Suprapubic skin (tissue), 4 donors: ENCODE measurements around the gene CLDN34. TPM values are rescaled to one million over a fixed set of nuclear protein-coding genes. Genes with fewer than 3 reads are reported as not detected.

Source experiments
- DNase-seq, 2 donors: peaks; one replicate each; pipeline ENCODE4 v3.0.0-alpha.2; 2019; ENCODE audit warnings: low spot score in 2 of 2
- H3K27ac ChIP-seq: fragments of 200-600 bp; sonication (generic); one replicate; pipeline ENCODE4 v1.5.1; 2019
- H3K27me3 ChIP-seq: fragments of 200-600 bp; sonication (generic); one replicate; pipeline ENCODE4 v1.5.1; 2019
- H3K36me3 ChIP-seq: fragments of 200-600 bp; sonication (generic); one replicate; pipeline ENCODE4 v1.5.1; 2019
- H3K4me1 ChIP-seq: fragments of 200-600 bp; sonication (generic); one replicate; pipeline ENCODE4 v1.5.1; 2019
- H3K4me3 ChIP-seq: fragments of 200-600 bp; sonication (generic); one replicate; pipeline ENCODE4 v1.5.1; 2019; ENCODE audit warnings: mild to moderate bottlenecking
- H3K9me3 ChIP-seq: fragments of 200-600 bp; sonication (generic); one replicate; pipeline ENCODE4 v1.5.1; 2019
- EP300 ChIP-seq: sonication (generic); formaldehyde crosslinking; IDR thresholded peaks from one replicate; pipeline ENCODE4 v1.6.1; 2017; ENCODE audit warnings: antibody characterized with exemption
- POLR2A ChIP-seq, 2 donors: fragments of 450-650 bp; IDR thresholded peaks; one replicate each; pipeline ENCODE4 v1.6.1; 2017; ENCODE audit warnings: antibody characterized with exemption in 2 of 2, mild to moderate bottlenecking in 2 of 2, moderate library complexity in 2 of 2
- POLR2AphosphoS5 ChIP-seq, 3 donors: sonication (generic); formaldehyde crosslinking; IDR thresholded peaks; one replicate each; pipeline ENCODE4 v1.6.1; 2017; ENCODE audit warnings: antibody characterized with exemption in 3 of 3
- WGBS: methylation state at CpG from one replicate; pipeline ENCODE4 v1.1.5; 2018; 5-methylcytosine and 5-hydroxymethylcytosine counted together
- total RNA-seq, 4 donors: library from RNA; depleted of rRNA; stranded (reverse); fragments of >200 nt; gene quantifications; one replicate each; pipeline ENCODE4 v1.1.0, GENCODE V29; 2016
- TF ChIP-seq, protein P1 (sequence below), 2 donors: fragments of 200-600 bp in 1 of 2; fragments of 450-650 bp in 1 of 2; sonication (generic) in 1 of 2; IDR thresholded peaks; one replicate each; pipeline ENCODE4 v1.5.1; 2016 to 2019; ENCODE audit warnings: antibody characterized with exemption in 2 of 2, mild to moderate bottlenecking in 1 of 2, moderate library complexity in 1 of 2

CLDN34 gene
- total RNA-seq, 4 donors from 2014 or later = 1.1 to 2.3 TPM; not detected in 2

DNA sequence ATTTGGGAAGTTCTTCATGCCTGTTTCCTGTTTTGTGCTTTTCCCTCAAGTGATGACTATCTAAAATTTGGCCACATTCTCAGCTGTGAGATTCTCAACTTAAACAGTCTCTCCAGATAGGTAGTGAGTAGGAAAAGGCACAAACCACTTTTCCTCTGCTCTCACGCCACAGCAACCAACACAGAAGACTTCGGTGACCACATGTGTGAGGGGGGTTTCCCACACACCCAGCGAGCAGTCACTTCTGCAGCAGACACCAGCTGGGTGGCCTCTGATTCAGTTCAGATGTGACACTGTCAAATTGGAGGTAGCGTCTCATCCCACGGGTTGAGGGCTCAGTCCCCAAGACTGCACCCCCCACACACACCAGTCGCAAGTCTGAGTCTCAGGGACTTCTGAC is 25.1 kb upstream of the CLDN34 start:
- TF ChIP-seq, protein P1, sequence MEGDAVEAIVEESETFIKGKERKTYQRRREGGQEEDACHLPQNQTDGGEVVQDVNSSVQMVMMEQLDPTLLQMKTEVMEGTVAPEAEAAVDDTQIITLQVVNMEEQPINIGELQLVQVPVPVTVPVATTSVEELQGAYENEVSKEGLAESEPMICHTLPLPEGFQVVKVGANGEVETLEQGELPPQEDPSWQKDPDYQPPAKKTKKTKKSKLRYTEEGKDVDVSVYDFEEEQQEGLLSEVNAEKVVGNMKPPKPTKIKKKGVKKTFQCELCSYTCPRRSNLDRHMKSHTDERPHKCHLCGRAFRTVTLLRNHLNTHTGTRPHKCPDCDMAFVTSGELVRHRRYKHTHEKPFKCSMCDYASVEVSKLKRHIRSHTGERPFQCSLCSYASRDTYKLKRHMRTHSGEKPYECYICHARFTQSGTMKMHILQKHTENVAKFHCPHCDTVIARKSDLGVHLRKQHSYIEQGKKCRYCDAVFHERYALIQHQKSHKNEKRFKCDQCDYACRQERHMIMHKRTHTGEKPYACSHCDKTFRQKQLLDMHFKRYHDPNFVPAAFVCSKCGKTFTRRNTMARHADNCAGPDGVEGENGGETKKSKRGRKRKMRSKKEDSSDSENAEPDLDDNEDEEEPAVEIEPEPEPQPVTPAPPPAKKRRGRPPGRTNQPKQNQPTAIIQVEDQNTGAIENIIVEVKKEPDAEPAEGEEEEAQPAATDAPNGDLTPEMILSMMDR (IDR thresholded peaks at IDR 0.05) = no peak
- TF ChIP-seq POLR2AphosphoS5 (IDR thresholded peaks at IDR 0.05) (no peak), POLR2A (IDR thresholded peaks at IDR 0.05) (no peak), EP300 (no peak)
- Histone ChIP-seq H3K4me3 (no peak overlapping the region), H3K4me1 (no peaks in the 10 kb centered on the region), H3K27ac (no peak overlapping the region), H3K27me3 (no peaks in the 10 kb centered on the region), H3K36me3 (peaks cover 11% of the 10 kb centered on the region), H3K9me3 (no peaks in the 10 kb centered on the region)
- WGBS = 80% methylated on average over 6 of the region's 6 CpGs
- no peak for DNase-seq

DNA sequence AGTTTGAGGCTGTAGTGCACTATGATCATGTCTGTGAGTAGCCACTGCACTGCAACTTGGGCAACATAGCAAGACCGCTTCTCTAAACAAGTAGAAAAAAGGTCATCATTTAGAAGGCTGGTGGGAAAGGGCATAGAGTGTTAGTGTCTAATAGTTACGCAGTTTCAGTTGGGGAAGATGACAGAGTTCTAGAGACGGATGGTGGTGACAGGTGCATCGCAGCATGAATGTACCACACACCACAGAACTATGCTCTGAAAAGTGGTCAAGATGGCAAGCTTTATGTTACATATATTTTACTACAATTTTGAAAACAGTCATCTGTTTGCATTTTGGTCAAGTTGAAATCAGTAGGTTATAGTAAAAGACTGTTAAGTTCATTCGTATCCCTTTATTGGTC is 23.7 kb upstream of the CLDN34 start:
- WGBS = 92% methylated on average over 5 of the region's 5 CpGs
- TF ChIP-seq POLR2A (IDR thresholded peaks at IDR 0.05) = no peak
- TF ChIP-seq EP300 = no peak
- TF ChIP-seq, protein P1 (IDR thresholded peaks at IDR 0.05) = no peak
- TF ChIP-seq POLR2AphosphoS5 (IDR thresholded peaks at IDR 0.05) = no peak
- Histone ChIP-seq H3K27me3 (no peaks in the 10 kb centered on the region), H3K9me3 (no peaks in the 10 kb centered on the region), H3K4me3 (no peak overlapping the region), H3K27ac (no peak overlapping the region), H3K4me1 (no peaks in the 10 kb centered on the region), H3K36me3 (peaks cover 12% of the 10 kb centered on the region)
- no peak for DNase-seq

DNA sequence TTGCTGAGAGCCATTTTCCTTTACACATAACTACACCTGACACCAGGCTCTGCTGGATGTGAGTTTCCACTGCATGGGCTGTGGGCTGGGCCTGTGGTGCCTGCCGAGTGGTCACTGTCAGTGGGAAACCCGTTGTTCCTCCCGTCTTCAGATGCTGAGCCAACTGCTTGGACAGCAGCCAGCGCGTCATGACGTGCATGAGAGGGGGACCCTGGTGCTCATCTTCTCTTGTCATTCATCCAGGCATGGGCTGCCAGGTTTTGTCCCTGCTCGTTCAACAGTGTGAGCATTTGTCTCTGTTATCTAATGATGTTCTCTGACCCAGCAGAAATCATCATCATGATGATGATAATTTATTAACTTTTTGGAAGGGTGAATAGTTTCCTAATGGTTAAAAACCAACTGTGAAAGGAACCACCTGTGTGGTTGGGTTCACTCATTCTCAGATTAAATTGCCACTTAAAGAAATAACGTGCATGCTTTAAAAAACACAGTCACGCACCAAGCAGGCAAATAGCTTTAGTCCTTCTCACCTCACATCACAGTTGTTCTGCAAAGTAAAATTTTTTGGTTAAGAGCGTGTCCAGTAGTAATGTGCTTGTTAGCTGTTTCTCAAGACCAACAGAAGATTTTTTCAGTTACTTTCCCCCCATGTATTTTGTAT is 19.9 kb upstream of the CLDN34 start:
- 81% methylated on average over 10 of the region's 10 CpGs for WGBS
- DNase-seq = no peak
- no peak overlapping the region for H3K27ac ChIP-seq
- no peaks in the 10 kb centered on the region for H3K9me3 ChIP-seq
- H3K4me1 ChIP-seq = no peaks in the 10 kb centered on the region
- no peaks in the 10 kb centered on the region for H3K27me3 ChIP-seq
- TF ChIP-seq POLR2A (IDR thresholded peaks at IDR 0.05) (no peak), EP300 (no peak), POLR2AphosphoS5 (IDR thresholded peaks at IDR 0.05) (no peak)
- TF ChIP-seq, protein P1 (IDR thresholded peaks at IDR 0.05) = no peak
- no peak overlapping the region for H3K4me3 ChIP-seq
- H3K36me3 ChIP-seq = peaks cover 7% of the 10 kb centered on the region

DNA sequence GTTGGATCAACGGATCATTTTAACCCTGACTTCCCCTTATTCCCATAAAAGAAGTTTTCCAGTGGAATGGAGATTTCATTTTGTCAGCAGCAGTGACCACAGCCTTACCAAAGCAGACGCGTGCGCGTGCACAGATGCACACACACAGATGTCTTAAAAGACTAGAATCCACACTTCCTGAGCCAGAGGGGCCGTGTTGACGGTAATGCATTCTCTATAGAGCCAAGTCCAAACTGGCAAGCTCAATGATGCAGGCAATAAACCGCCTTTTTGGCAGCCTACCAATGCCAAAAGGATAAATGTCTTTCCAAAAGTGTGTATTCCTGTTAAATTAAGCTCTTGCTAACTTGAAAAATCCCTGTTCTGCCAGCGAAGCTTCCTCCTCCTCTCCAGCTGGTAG is 18.8 kb upstream of the CLDN34 start:
- no peak for TF ChIP-seq POLR2AphosphoS5 (IDR thresholded peaks at IDR 0.05)
- TF ChIP-seq, protein P1 (IDR thresholded peaks at IDR 0.05) = no peak
- TF ChIP-seq POLR2A (IDR thresholded peaks at IDR 0.05) = no peak
- no peak for TF ChIP-seq EP300
- H3K4me3 ChIP-seq = no peak overlapping the region
- H3K9me3 ChIP-seq = no peaks in the 10 kb centered on the region
- no peak overlapping the region for H3K27ac ChIP-seq
- DNase-seq = no peak
- WGBS = 68% methylated on average over 9 of the region's 9 CpGs
- H3K36me3 ChIP-seq = peaks cover 7% of the 10 kb centered on the region
- no peaks in the 10 kb centered on the region for H3K27me3 ChIP-seq
- no peaks in the 10 kb centered on the region for H3K4me1 ChIP-seq

DNA sequence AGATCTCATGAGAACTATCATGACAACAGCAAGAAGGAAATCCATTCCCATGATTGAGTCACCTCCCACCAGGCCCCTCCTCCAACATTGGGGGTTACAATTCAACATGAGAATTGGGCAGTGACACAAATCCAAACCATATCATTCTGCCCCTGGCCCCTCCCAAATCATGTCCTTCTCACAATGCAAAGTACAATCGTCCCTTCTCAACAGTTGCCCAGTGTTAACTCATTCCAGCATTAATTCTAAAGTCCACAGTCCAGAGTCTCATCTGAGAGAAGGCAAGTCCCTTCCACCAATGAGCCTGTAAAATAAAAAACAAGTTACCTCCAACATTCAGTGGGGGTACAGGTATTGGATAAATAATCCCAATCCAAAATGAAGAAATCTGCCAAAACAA is 14.9 kb upstream of the CLDN34 start:
- no peak overlapping the region for H3K4me3 ChIP-seq
- TF ChIP-seq, protein P1 (IDR thresholded peaks at IDR 0.05) = no peak
- no peak for TF ChIP-seq POLR2A (IDR thresholded peaks at IDR 0.05)
- H3K9me3 ChIP-seq = no peaks in the 10 kb centered on the region
- WGBS = 88% methylated on average over 1 of the region's 1 CpG
- no peaks in the 10 kb centered on the region for H3K36me3 ChIP-seq
- no peaks in the 10 kb centered on the region for H3K27me3 ChIP-seq
- H3K4me1 ChIP-seq = no peaks in the 10 kb centered on the region
- H3K27ac ChIP-seq = no peak overlapping the region
- DNase-seq = no peak
